ENCODE data around the gene DNLZ. TPM values are rescaled to one million over a fixed set of nuclear protein-coding genes. Genes with fewer than 3 reads are reported as not detected.
"Not testable (repeated sequence)": the region's sequence is repeated elsewhere in the genome, so short reads cannot be mapped to it uniquely, and the experiment has no call there.

DNLZ gene
- total RNA-seq, 1 experiment from 2014 or later = 9.1 TPM

DNA sequence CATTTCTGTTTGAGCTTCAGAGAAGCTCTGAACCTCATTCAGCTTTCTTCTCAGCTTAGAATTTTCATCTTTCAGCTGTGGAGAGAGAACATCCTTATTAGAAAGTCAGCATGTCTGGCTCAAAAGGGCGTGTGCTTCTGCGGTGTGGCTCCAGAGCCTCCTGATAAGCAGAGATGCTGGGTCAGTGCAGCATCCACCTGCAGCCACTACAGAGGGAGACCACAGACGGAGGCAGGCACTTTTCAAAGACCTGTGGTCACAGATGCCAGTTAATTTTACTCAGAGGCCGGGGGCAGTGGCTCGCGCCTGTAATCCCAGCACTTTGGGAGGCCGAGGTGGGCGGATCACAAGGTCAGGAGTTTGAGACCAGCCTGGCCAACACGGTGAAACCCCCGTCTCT is 42.4 kb upstream of the DNLZ start:
- H3K79me2 ChIP-seq (ENCODE audit: low read depth) = peaks cover 23% of the 10 kb centered on the region
- POLR2A ChIA-PET (ENCODE audit: unreplicated experiment); H3K4me3 ChIP-seq; BruUV-seq (replicated peaks); H4K20me1 ChIP-seq (ENCODE audit: insufficient read depth); H2AFZ ChIP-seq; H3K4me1 ChIP-seq (replicated peaks; ENCODE audit: insufficient read depth); H3K9me2 ChIP-seq (ENCODE audit: insufficient read depth); CTCF ChIA-PET; H3K27ac ChIP-seq; H3K27me3 ChIP-seq (ENCODE audit: insufficient read depth, low read depth); intact Hi-C loops (cut with micrococcal nuclease; ENCODE audit: unreplicated experiment); H3K9me3 ChIP-seq (ENCODE audit: insufficient read depth, low read depth); H3K4me2 ChIP-seq; H3K36me3 ChIP-seq (ENCODE audit: low read depth); DNase-seq: not testable (repeated sequence)
- peaks cover 18% of the 10 kb centered on the region; the same call in 1 of the 2 replicates for H3F3A ChIP-seq (ENCODE audit: insufficient read depth, low read depth)

DNA sequence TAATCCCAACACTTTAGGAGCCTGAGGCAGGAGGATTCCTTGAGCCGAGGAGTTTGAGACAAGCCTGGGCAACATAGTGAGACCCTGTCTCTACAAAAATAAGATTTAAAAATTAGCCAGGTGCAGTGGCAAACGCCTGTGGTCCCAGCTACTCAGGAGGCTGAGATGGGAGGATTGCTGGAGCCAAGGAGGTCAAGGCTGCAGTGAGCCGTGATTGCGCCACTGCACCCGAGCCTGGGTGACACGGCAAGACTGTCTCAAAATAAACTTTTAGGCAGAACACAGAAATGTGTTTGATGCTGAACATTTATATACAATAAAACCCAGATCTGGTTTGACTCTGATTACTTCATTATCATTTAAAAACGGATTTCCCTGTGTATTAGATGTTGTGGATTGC is 41.9 kb upstream of the DNLZ start:
- H3F3A ChIP-seq (ENCODE audit: insufficient read depth, low read depth) = peaks cover 22% of the 10 kb centered on the region; the same call in 1 of the 2 replicates
- H3K9me3 ChIP-seq (ENCODE audit: insufficient read depth, low read depth) = no peaks in the 10 kb centered on the region
- H3K79me2 ChIP-seq (ENCODE audit: low read depth) = peaks cover 19% of the 10 kb centered on the region
- H3K36me3 ChIP-seq (ENCODE audit: low read depth) = peaks cover 9% of the 10 kb centered on the region
- POLR2A ChIA-PET (ENCODE audit: unreplicated experiment) = no interaction called here
- H3K9me2 ChIP-seq (ENCODE audit: insufficient read depth) = no peaks in the 10 kb centered on the region
- TF ChIP-seq, protein P1, sequence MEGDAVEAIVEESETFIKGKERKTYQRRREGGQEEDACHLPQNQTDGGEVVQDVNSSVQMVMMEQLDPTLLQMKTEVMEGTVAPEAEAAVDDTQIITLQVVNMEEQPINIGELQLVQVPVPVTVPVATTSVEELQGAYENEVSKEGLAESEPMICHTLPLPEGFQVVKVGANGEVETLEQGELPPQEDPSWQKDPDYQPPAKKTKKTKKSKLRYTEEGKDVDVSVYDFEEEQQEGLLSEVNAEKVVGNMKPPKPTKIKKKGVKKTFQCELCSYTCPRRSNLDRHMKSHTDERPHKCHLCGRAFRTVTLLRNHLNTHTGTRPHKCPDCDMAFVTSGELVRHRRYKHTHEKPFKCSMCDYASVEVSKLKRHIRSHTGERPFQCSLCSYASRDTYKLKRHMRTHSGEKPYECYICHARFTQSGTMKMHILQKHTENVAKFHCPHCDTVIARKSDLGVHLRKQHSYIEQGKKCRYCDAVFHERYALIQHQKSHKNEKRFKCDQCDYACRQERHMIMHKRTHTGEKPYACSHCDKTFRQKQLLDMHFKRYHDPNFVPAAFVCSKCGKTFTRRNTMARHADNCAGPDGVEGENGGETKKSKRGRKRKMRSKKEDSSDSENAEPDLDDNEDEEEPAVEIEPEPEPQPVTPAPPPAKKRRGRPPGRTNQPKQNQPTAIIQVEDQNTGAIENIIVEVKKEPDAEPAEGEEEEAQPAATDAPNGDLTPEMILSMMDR (conservative IDR thresholded peaks at IDR 0.05) = no peak
- no peak for TF ChIP-seq EZH2 (IDR thresholded peaks at IDR 0.05; ENCODE audit: low read depth)
- H3K4me1 ChIP-seq (replicated peaks; ENCODE audit: insufficient read depth) = peaks cover 12% of the 10 kb centered on the region
- no peaks in the 10 kb centered on the region for H3K27me3 ChIP-seq (ENCODE audit: insufficient read depth, low read depth)
- no peak overlapping the region for H3K27ac ChIP-seq
- no peak for DNase-seq
- CTCF ChIA-PET = no interaction called here
- H3K4me3 ChIP-seq = no peak overlapping the region
- no peak overlapping the region for H3K4me2 ChIP-seq
- no TSS peak for BruUV-seq (replicated peaks)
- intact Hi-C loops (cut with micrococcal nuclease; ENCODE audit: unreplicated experiment) = no loop called here
- no peak overlapping the region for H2AFZ ChIP-seq
- H4K20me1 ChIP-seq (ENCODE audit: insufficient read depth) = no peaks in the 10 kb centered on the region; the same call in none of the 2 replicates

DNA sequence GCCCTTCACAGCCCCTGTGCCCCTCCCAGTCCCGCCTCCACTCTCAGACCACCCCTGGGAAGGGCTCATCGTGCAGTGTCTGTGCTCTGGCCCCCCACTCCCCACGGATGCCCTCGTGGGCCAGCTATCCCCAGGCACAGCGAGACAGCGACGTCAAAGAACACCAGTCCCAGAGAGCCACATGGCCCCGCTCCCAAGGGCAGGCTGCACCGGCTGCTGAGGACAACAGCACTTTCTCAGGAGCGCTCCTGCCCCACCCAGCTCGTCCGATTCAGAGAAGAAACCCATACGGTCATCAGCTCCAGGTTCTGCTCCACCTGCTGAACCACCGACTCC is 41.2 kb upstream of the DNLZ start:
- ChIA-PET CTCF (no interaction called here), POLR2A (ENCODE audit: unreplicated experiment) (no interaction called here)
- peaks cover 14% of the 10 kb centered on the region for H3K4me1 ChIP-seq (replicated peaks; ENCODE audit: insufficient read depth)
- no peak overlapping the region for H3K27ac ChIP-seq
- no peaks in the 10 kb centered on the region for H3K9me2 ChIP-seq (ENCODE audit: insufficient read depth)
- no peak overlapping the region for H3K4me3 ChIP-seq
- peaks cover 9% of the 10 kb centered on the region for H3K36me3 ChIP-seq (ENCODE audit: low read depth)
- H3F3A ChIP-seq (ENCODE audit: insufficient read depth, low read depth) = peaks cover 23% of the 10 kb centered on the region; the same call in 1 of the 2 replicates
- H3K27me3 ChIP-seq (ENCODE audit: insufficient read depth, low read depth) = no peaks in the 10 kb centered on the region
- H3K9me3 ChIP-seq (ENCODE audit: insufficient read depth, low read depth) = no peaks in the 10 kb centered on the region
- no peaks in the 10 kb centered on the region; the same call in none of the 2 replicates for H4K20me1 ChIP-seq (ENCODE audit: insufficient read depth)
- no peak for DNase-seq
- TF ChIP-seq, protein P1 (conservative IDR thresholded peaks at IDR 0.05) = no peak
- no peak for TF ChIP-seq EZH2 (IDR thresholded peaks at IDR 0.05; ENCODE audit: low read depth)
- intact Hi-C loops (cut with micrococcal nuclease; ENCODE audit: unreplicated experiment) = no loop called here
- no TSS peak for BruUV-seq (replicated peaks)
- H3K4me2 ChIP-seq = no peak overlapping the region
- peaks cover 16% of the 10 kb centered on the region for H3K79me2 ChIP-seq (ENCODE audit: low read depth)
- no peak overlapping the region for H2AFZ ChIP-seq
